ENCODE results near the gene HSPB6. TPM values are rescaled to one million over a fixed set of nuclear protein-coding genes. Genes with fewer than 3 reads are reported as not detected.

The HSPB6 gene
- total and polyA plus RNA-seq, 2 of the 8 experiments (the other 6 are each of a cell fraction or from before 2014, with no cell fraction given): 0.91 TPM; not detected in 1

GRCh38 chr19:35715981-35716800 lies 40.6 kb downstream of the HSPB6 start:
- Histone ChIP-seq H2BK20ac (ENCODE audit: low read length) (peak overlapping the region; percentile 48; the same call in 1 of the 2 replicates), H2AK5ac (ENCODE audit: low read depth, low read length) (no peak overlapping the region), H3K27me3 (replicated peaks in 1 of 4; ENCODE audit: control insufficient read depth in 3 of 4, extremely low read depth in 1 of 4, insufficient read depth in 3 of 4, low read length in 3 of 4) (no peaks in the 10 kb centered on the region), H3K4me3 (ENCODE audit: extremely low read depth in 1 of 4, insufficient read depth in 2 of 4, low read depth in 3 of 4, low read length in 4 of 4) (peak overlapping the region; percentile 34 to 88 (median 82)), H3K56ac (replicated peaks; ENCODE audit: insufficient read length, low read depth, low read length) (peak overlapping the region; percentile 97), H3K14ac (ENCODE audit: insufficient read length) (no peak overlapping the region), H4K8ac (ENCODE audit: extremely low read depth, insufficient read depth, low read length) (peak overlapping the region; percentile 92), H3K36me3 (ENCODE audit: control insufficient read depth in 2 of 4, insufficient read depth in 4 of 4, low read length in 3 of 4) (peaks cover 0 to 10% (median under 1%) of the 10 kb centered on the region in 4 experiments; a peak in 4 of 8 replicates), H4K5ac (ENCODE audit: insufficient read length, low read depth, low read length) (peak overlapping the region; percentile 94), H3K79me2 (ENCODE audit: control insufficient read depth in 1 of 2, insufficient read depth in 2 of 2, low read length in 2 of 2) (peaks cover 0 to 20% of the 10 kb centered on the region in 2 experiments; a peak in 3 of 4 replicates), H3K23me2 (ENCODE audit: low read depth, low read length) (peaks cover 13% of the 10 kb centered on the region), H3K4me1 (replicated peaks in 1 of 4; ENCODE audit: control insufficient read depth in 3 of 4, insufficient read depth in 4 of 4, low read length in 3 of 4) (peaks cover 0 to 28% (median 17%) of the 10 kb centered on the region in 4 experiments; a peak in 6 of 7 replicates), H3K23ac (ENCODE audit: insufficient read length) (no peak overlapping the region), H3K4ac (replicated peaks; ENCODE audit: insufficient read length, low read depth, low read length) (peak overlapping the region; percentile 89), H3K9me3 (ENCODE audit: insufficient read depth in 2 of 2, low read depth in 1 of 2, low read length in 1 of 2) (no peaks in the 10 kb centered on the region), H3K9ac (replicated peaks in 1 of 4; ENCODE audit: extremely low read depth in 1 of 4, low read depth in 3 of 4, low read length in 3 of 4) (peak overlapping the region; percentile 31 to 80 (median 62)), H2AFZ (ENCODE audit: low read length) (peak overlapping the region; percentile 25; the same call in 1 of the 2 replicates), H3K18ac (ENCODE audit: extremely low read depth, low read length) (peak overlapping the region; percentile 99), H2BK5ac (ENCODE audit: low read depth, low read length) (peak overlapping the region; percentile 99), H2BK120ac (replicated peaks; ENCODE audit: low read depth, low read length) (peak overlapping the region; percentile 93), H2BK12ac (ENCODE audit: low read depth, low read length) (peak overlapping the region; percentile 89), H4K20me1 (replicated peaks in 1 of 2; ENCODE audit: control insufficient read depth in 1 of 2, insufficient read depth in 2 of 2, low read length in 2 of 2) (peaks cover 12 to 13% of the 10 kb centered on the region in 2 experiments), H4K91ac (replicated peaks; ENCODE audit: insufficient read length, low read length) (peak overlapping the region; percentile 81), H3K27ac (ENCODE audit: low read depth, low read length) (peak overlapping the region; percentile 73; the same call in 1 of the 2 replicates), H2BK15ac (ENCODE audit: low read length) (peak overlapping the region; percentile 88; the same call in 1 of the 2 replicates), H3K4me2 (ENCODE audit: insufficient read depth in 1 of 2, low read depth in 2 of 2, low read length in 2 of 2) (peak overlapping the region; percentile 84 to 92), H3K79me1 (ENCODE audit: low read depth, low read length) (peaks cover 8% of the 10 kb centered on the region; the same call in 1 of the 2 replicates)
- WGBS, 2 experiments (ENCODE audit: extremely low coverage in 1 of 2, insufficient coverage in 1 of 2, insufficient read length in 1 of 2, insufficient replicate concordance in 2 of 2, low coverage in 1 of 2, low lambda C conversion rate in 2 of 2, missing lambda C conversion rate in 1 of 2): 2% methylated on average over 47 of the region's 52 CpGs; no CpG with 5 or more reads in 1 of the 2 experiments
- ChIA-PET CTCF (ENCODE audit: partially characterized antibody) (interaction anchor here (0.7 to 6.6 kb wide), 7 partner anchors 10 to 277 kb away, joined by 3 to 105 read pairs (median 6); partner anchors contain the start of gene ZBTB32), POLR2A (ENCODE audit: partially characterized antibody) (interaction anchor here (1.0 to 4.1 kb wide), 7 partner anchors 10 to 206 kb away, joined by 3 to 13 read pairs (median 4); partner anchors contain the start of gene HSPB6)
- no peak for FAIRE-seq
- DNase-seq (ENCODE audit: low read depth in 1 of 2, low spot score in 2 of 2): peak in 1 of 2 experiments; percentile 87
- TF ChIP-seq JUN (IDR thresholded peaks at IDR 0.05; ENCODE audit: low read depth, low read length): no peak
- no peak for TF ChIP-seq CREB1 (IDR thresholded peaks at IDR 0.05)
- TF ChIP-seq SIRT6 (IDR thresholded peaks at IDR 0.05; ENCODE audit: low read length): no peak
- TF ChIP-seq TCF12 (IDR thresholded peaks at IDR 0.05; ENCODE audit: low read depth, low read length): no peak
- TF ChIP-seq CBX5 (IDR thresholded peaks at IDR 0.05; ENCODE audit: low read depth, low read length): no peak
- TF ChIP-seq MAX (IDR thresholded peaks at IDR 0.05): peak; percentile 87
- no peak for TF ChIP-seq GABPA (IDR thresholded peaks at IDR 0.05; ENCODE audit: borderline replicate concordance, insufficient read depth, low read length)
- TF ChIP-seq KDM4A (IDR thresholded peaks at IDR 0.05; ENCODE audit: low read depth, low read length, severe bottlenecking): peak; percentile 30
- no peak for TF ChIP-seq CEBPB (IDR thresholded peaks at IDR 0.05; ENCODE audit: low read depth, low read length)
- 0 out of 2 replicates have a peak, but pooled peaks have one; percentile 12 for TF ChIP-seq TAF1 (IDR thresholded peaks at IDR 0.05; ENCODE audit: low read depth, low read length)
- TF ChIP-seq SP4 (IDR thresholded peaks at IDR 0.05; ENCODE audit: low read length): no peak
- peak; percentile 55; the same call in 1 of the 2 replicates for TF ChIP-seq POLR2AphosphoS5 (IDR thresholded peaks at IDR 0.05; ENCODE audit: low read depth, low read length)

Data from H1 (cell line).